ENCODE data around the gene SLC30A1. TPM values are rescaled to one million over a fixed set of nuclear protein-coding genes. Genes with fewer than 3 reads are reported as not detected.

The SLC30A1 gene
- polyA plus RNA-seq, 3 donors: 11.9 to 15.4 (median 13.2) TPM

DNA sequence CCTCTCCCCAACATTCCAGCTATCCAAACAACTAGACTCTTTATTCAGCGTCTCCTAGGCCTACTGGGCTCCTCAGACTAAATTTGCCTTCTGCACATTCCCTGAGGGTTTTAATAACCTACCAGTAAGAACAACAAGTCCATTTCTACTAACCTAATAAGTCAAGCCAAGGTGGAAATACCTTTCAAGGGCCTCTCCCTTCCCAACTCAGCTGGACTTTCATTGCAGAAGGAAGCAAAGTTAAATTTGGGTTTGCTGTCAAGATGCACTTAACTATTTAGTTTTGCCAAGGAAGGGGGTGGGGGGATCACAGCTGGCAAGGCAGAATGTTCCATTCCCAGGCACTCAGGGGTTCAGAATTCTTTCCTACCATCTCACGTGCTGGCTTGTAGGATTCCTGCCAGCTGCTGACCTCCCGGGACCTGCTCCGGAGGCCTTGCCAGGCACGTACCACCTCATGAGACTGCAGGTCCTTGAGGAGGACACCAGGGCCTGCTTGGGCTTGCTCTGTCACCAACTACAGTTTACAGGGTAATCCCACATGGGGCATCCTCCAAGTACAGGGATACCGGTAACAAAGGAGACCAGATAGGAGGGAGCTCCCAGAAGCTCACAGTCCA is 29.8 kb downstream of the SLC30A1 start:
- H3K4me2 ChIP-seq (replicated peaks; ENCODE audit: extremely low read depth, low read length, poor library complexity, severe bottlenecking): no peak overlapping the region
- no peak overlapping the region for H3K4me3 ChIP-seq (replicated peaks in 1 of 3; ENCODE audit: low read depth in 2 of 3, low read length in 3 of 3)
- Mint-ChIP-seq H3K4me3 (no peak overlapping the region), H3K4me1 (peaks cover 13% of the 10 kb centered on the region), H3K9me3 (peaks cover 0 to 5% (median 0%) of the 10 kb centered on the region in 7 donors), H3K27me3 (ENCODE audit: low read depth in 3 of 3) (peaks cover 0 to 2% (median 1%) of the 10 kb centered on the region in 3 donors), H3K27ac (no peak overlapping the region), H3K36me3 (no peaks in the 10 kb centered on the region)
- H4K20me1 ChIP-seq (ENCODE audit: insufficient read depth, low read length): no peaks in the 10 kb centered on the region
- DNase-seq: no peak
- no peak overlapping the region for H3K27ac ChIP-seq (ENCODE audit: low read depth in 1 of 2, low read length in 2 of 2)
- no peaks in the 10 kb centered on the region for H3K79me2 ChIP-seq (ENCODE audit: insufficient read depth, low read length)
- H3K9me3 ChIP-seq (replicated peaks in 1 of 2; ENCODE audit: control insufficient read depth in 1 of 2, insufficient read depth in 1 of 2, low read length in 2 of 2): no peaks in the 10 kb centered on the region
- TF ChIP-seq, protein P1, sequence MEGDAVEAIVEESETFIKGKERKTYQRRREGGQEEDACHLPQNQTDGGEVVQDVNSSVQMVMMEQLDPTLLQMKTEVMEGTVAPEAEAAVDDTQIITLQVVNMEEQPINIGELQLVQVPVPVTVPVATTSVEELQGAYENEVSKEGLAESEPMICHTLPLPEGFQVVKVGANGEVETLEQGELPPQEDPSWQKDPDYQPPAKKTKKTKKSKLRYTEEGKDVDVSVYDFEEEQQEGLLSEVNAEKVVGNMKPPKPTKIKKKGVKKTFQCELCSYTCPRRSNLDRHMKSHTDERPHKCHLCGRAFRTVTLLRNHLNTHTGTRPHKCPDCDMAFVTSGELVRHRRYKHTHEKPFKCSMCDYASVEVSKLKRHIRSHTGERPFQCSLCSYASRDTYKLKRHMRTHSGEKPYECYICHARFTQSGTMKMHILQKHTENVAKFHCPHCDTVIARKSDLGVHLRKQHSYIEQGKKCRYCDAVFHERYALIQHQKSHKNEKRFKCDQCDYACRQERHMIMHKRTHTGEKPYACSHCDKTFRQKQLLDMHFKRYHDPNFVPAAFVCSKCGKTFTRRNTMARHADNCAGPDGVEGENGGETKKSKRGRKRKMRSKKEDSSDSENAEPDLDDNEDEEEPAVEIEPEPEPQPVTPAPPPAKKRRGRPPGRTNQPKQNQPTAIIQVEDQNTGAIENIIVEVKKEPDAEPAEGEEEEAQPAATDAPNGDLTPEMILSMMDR (IDR thresholded peaks at IDR 0.05): no peak
- 95% methylated on average over 5 of the region's 6 CpGs for WGBS (ENCODE audit: insufficient coverage)
- H3K4me1 ChIP-seq (ENCODE audit: control insufficient read depth in 1 of 2, insufficient read depth in 2 of 2, low read length in 2 of 2): peaks cover 8 to 15% of the 10 kb centered on the region in 2 donors
- no peaks in the 10 kb centered on the region for H3K27me3 ChIP-seq (ENCODE audit: control insufficient read depth in 2 of 2, insufficient read depth in 2 of 2, low read length in 2 of 2)
- intact Hi-C loops (cut with micrococcal nuclease): no loop called here
- no peak overlapping the region for H2AFZ ChIP-seq (ENCODE audit: insufficient read depth, low read depth, low read length, poor library complexity, severe bottlenecking)
- H3K36me3 ChIP-seq (replicated peaks in 1 of 2; ENCODE audit: control insufficient read depth in 1 of 2, insufficient read depth in 2 of 2, low read length in 2 of 2): no peaks in the 10 kb centered on the region
- no peak overlapping the region for H3K9ac ChIP-seq (ENCODE audit: insufficient read depth, low read length, poor library complexity, severe bottlenecking)

DNA sequence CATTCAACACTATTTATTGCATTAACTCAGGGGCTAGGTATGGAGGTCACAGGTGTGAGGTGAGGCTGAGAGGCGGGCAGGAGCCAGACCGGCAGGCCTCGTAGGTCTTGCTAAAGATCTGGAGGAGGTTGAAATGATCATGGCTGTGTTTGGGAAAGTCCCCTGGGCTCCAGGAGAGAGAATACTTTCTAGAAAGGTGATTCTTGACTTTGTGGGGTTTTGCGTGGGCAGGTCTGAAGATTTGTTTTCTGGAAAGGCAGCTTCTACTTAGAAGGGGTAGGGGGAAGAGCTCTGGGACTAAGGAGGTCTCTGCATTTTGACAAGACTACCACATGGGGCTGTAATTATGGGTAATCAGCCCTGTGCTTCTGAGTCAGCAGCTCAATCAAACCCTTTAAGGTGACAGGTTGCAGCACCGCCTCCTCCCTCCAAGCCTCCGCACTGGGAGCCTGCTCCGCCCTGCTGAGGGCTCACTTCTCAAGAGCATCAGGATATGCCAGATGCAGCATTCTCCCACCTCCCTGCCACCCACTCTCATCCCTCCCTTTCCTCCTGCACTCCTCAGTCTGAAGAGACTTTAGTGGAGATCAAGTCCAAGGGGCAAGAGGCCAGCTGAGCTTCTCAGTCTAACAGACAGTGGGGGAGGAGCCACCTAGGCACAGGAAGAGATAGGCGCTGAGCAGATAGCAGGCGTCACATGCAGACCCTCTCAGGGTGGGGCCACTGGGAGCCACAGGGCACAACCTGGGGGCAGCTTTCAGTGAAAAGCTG is 30.5 kb downstream of the SLC30A1 start:
- Histone ChIP-seq H3K4me1 (ENCODE audit: control insufficient read depth in 1 of 2, insufficient read depth in 2 of 2, low read length in 2 of 2) (peaks cover 8 to 15% of the 10 kb centered on the region in 2 donors), H4K20me1 (ENCODE audit: insufficient read depth, low read length) (no peaks in the 10 kb centered on the region), H3K27me3 (ENCODE audit: control insufficient read depth in 2 of 2, insufficient read depth in 2 of 2, low read length in 2 of 2) (no peaks in the 10 kb centered on the region), H3K9ac (ENCODE audit: insufficient read depth, low read length, poor library complexity, severe bottlenecking) (no peak overlapping the region), H3K4me3 (replicated peaks in 1 of 3; ENCODE audit: low read depth in 2 of 3, low read length in 3 of 3) (no peak overlapping the region), H3K27ac (ENCODE audit: low read depth in 1 of 2, low read length in 2 of 2) (no peak overlapping the region), H3K4me2 (replicated peaks; ENCODE audit: extremely low read depth, low read length, poor library complexity, severe bottlenecking) (no peak overlapping the region), H3K9me3 (replicated peaks in 1 of 2; ENCODE audit: control insufficient read depth in 1 of 2, insufficient read depth in 1 of 2, low read length in 2 of 2) (no peaks in the 10 kb centered on the region), H3K79me2 (ENCODE audit: insufficient read depth, low read length) (no peaks in the 10 kb centered on the region), H2AFZ (ENCODE audit: insufficient read depth, low read depth, low read length, poor library complexity, severe bottlenecking) (no peak overlapping the region), H3K36me3 (replicated peaks in 1 of 2; ENCODE audit: control insufficient read depth in 1 of 2, insufficient read depth in 2 of 2, low read length in 2 of 2) (no peaks in the 10 kb centered on the region)
- peaks cover 0 to 2% (median 0%) of the 10 kb centered on the region in 7 donors for H3K9me3 Mint-ChIP-seq
- H3K4me1 Mint-ChIP-seq: peaks cover 13% of the 10 kb centered on the region
- DNase-seq: no peak
- no peak overlapping the region for H3K27ac Mint-ChIP-seq
- no peak overlapping the region for H3K4me3 Mint-ChIP-seq
- TF ChIP-seq, protein P1 (IDR thresholded peaks at IDR 0.05): no peak
- H3K36me3 Mint-ChIP-seq: no peaks in the 10 kb centered on the region
- 94% methylated on average over 9 of the region's 9 CpGs for WGBS (ENCODE audit: insufficient coverage)
- H3K27me3 Mint-ChIP-seq (ENCODE audit: low read depth in 3 of 3): peaks cover 0 to 2% (median 1%) of the 10 kb centered on the region in 3 donors
- intact Hi-C loops (cut with micrococcal nuclease): no loop called here

All from CD14-positive monocyte (primary cell).